ENCODE data around the gene PSRC1. TPM values are rescaled to one million over a fixed set of nuclear protein-coding genes. Genes with fewer than 3 reads are reported as not detected.

Gene PSRC1
- total RNA-seq: 10 to 100 TPM in 1 of 4 donors, 1 to 10 TPM in 3; 1.9 to 18.0 (median 4.4) TPM

GRCh38 chr1:109282952-109283747, at the start of gene PSRC1:
Gene PSRC1, minus strand, starts transcription at chr1:109283145.
- intact Hi-C loops (cut with DNase I; ENCODE audit: low total_unique reads) (loop anchor here (5.0 kb wide), 1 partner anchor 114 kb away; the partner anchor contains the start of gene SORT1), in situ Hi-C loops (cut with MboI; ENCODE audit: low pct_ligation_motif_present in 1 of 4, low pct_unique_long_range_greater_than_20kb in 1 of 4, low sequenced_read_pairs in 3 of 4) (loop anchor here in 1 of 4 donors (25.0 kb wide), 1 partner anchor 129 kb away; no protein-coding TSS in a partner anchor)
- 1 to 5% methylated on average over 8 to 46 of the region's 56 CpGs for WGBS, 2 donors (ENCODE audit: low coverage in 1 of 2)
- Histone ChIP-seq H3K27me3 (no peaks in the 10 kb centered on the region), H3K4me1 (peaks cover 8 to 23% (median 19%) of the 10 kb centered on the region in 4 donors), H3K36me3 (no peaks in the 10 kb centered on the region), H3K27ac (peak within 1 kb of the TSS; percentile 87 to 96 (median 90)), H3K9me3 (no peaks in the 10 kb centered on the region), H3K4me3 (peak within 1 kb of the TSS; percentile 39 to 52 (median 52))
- TF ChIP-seq POLR2A (IDR thresholded peaks at IDR 0.05) (peak; percentile 72), EP300 (IDR thresholded peaks at IDR 0.05; ENCODE audit: low read depth) (no peak), CTCF (IDR thresholded peaks at IDR 0.05) (peak; percentile 35 to 90 (median 65)), POLR2AphosphoS5 (IDR thresholded peaks at IDR 0.05) (peak; percentile 86 to 88 (median 87))
- peak; percentile 97 for DNase-seq

DNA sequence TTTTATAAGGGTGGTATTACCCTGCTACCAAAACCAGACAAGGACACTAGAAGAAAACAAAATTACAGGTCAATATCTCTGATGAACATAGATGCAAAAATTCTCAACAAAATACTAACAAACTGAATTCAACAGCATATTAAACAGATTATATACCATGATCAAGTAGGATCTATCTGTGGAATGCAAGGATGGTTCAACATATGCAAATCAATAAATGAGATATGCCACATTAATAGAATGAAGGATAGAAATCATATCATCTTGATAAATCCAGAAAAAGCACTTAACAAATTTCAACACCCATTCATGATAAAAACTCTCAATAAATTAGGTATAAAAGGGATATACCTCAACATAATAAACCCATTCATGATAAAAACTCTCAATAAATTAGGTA, 48.2 kb upstream of the PSRC1 start:
- intact Hi-C loops (cut with DNase I; ENCODE audit: low total_unique reads): no loop called here
- no peak overlapping the region for H3K4me3 ChIP-seq
- in situ Hi-C loops (cut with MboI; ENCODE audit: low pct_ligation_motif_present in 1 of 4, low pct_unique_long_range_greater_than_20kb in 1 of 4, low sequenced_read_pairs in 3 of 4): no loop called here
- H3K27ac ChIP-seq: no peak overlapping the region
- no peaks in the 10 kb centered on the region for H3K4me1 ChIP-seq
- DNase-seq: no peak
- H3K36me3 ChIP-seq: peaks cover 0 to 74% (median 35%) of the 10 kb centered on the region in 4 donors
- TF ChIP-seq POLR2AphosphoS5 (IDR thresholded peaks at IDR 0.05) (no peak), EP300 (IDR thresholded peaks at IDR 0.05; ENCODE audit: low read depth) (no peak), CTCF (IDR thresholded peaks at IDR 0.05) (no peak)
- peaks cover 17 to 19% of the 10 kb centered on the region in 2 donors for H3K9me3 ChIP-seq
- no peaks in the 10 kb centered on the region for H3K27me3 ChIP-seq

- Histone ChIP-seq H3K27me3 (no peaks in the 10 kb centered on the region), H3K4me1 (no peaks in the 10 kb centered on the region), H3K36me3 (peaks cover 0 to 65% (median 26%) of the 10 kb centered on the region in 4 donors), H3K4me3 (no peak overlapping the region), H3K27ac (no peak overlapping the region), H3K9me3 (peaks cover 12 to 14% of the 10 kb centered on the region in 2 donors)
- intact Hi-C loops (cut with DNase I; ENCODE audit: low total_unique reads) (no loop called here), in situ Hi-C loops (cut with MboI; ENCODE audit: low pct_ligation_motif_present in 1 of 4, low pct_unique_long_range_greater_than_20kb in 1 of 4, low sequenced_read_pairs in 3 of 4) (no loop called here)
- no peak for DNase-seq
- WGBS, 2 donors (ENCODE audit: low coverage in 1 of 2): 85 to 92% methylated on average over 3 to 5 of the region's 5 CpGs
- TF ChIP-seq CTCF (IDR thresholded peaks at IDR 0.05) (no peak), POLR2A (IDR thresholded peaks at IDR 0.05) (no peak), POLR2AphosphoS5 (IDR thresholded peaks at IDR 0.05) (no peak), EP300 (IDR thresholded peaks at IDR 0.05; ENCODE audit: low read depth) (no peak)
Observed at GRCh38 chr1:109327285-109327684, 44.3 kb upstream of the PSRC1 start.

DNA sequence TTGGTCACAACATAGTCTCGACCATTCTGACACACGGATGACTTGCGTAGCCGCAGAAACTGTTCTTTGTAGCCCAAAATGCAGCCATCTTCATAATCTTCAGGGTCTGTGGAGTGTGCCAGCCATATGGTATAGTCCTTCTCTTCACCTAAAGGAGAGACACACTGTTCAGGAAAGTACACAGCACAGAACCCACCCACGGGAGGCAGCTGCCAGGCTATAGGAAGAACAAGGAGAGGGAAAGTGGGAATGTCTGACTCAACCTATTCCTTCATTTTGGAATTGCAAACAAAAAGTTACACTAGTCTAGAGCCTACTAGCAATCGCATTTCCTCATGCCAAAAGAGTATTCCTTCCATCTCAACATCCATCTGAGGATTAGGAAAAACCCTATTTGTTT, 40.0 kb upstream of the PSRC1 start:
- H3K27me3 ChIP-seq: no peaks in the 10 kb centered on the region
- no peak for DNase-seq
- H3K4me1 ChIP-seq: no peaks in the 10 kb centered on the region
- WGBS, 2 donors (ENCODE audit: low coverage in 1 of 2): 86 to 100% methylated on average over 1 to 6 of the region's 6 CpGs
- in situ Hi-C loops (cut with MboI; ENCODE audit: low pct_ligation_motif_present in 1 of 4, low pct_unique_long_range_greater_than_20kb in 1 of 4, low sequenced_read_pairs in 3 of 4) (no loop called here), intact Hi-C loops (cut with DNase I; ENCODE audit: low total_unique reads) (no loop called here)
- H3K27ac ChIP-seq: no peak overlapping the region
- H3K9me3 ChIP-seq: no peaks in the 10 kb centered on the region
- TF ChIP-seq EP300 (IDR thresholded peaks at IDR 0.05; ENCODE audit: low read depth) (no peak), POLR2AphosphoS5 (IDR thresholded peaks at IDR 0.05) (no peak), CTCF (IDR thresholded peaks at IDR 0.05) (no peak), POLR2A (IDR thresholded peaks at IDR 0.05) (no peak)
- no peak overlapping the region for H3K4me3 ChIP-seq
- H3K36me3 ChIP-seq: peaks cover 0 to 66% (median 28%) of the 10 kb centered on the region in 4 donors

Measured in transverse colon (tissue), 4 donors.